Measurements from ENCODE around the gene WDR33. TPM values are rescaled to one million over a fixed set of nuclear protein-coding genes. Genes with fewer than 3 reads are reported as not detected.

Gene WDR33
- total and polyA plus RNA-seq, 2 of the 4 experiments (the other 2 are of a cell fraction), result 19.6 to 41.2 TPM

- no peak for DNase-seq
- H3K4me2 ChIP-seq (ENCODE audit: low read depth, low read length), result no peak overlapping the region
Measured at GRCh38 chr2:127681288-127681804, 129.6 kb downstream of the WDR33 start.

More at GRCh38 chr2:127681288-127681804, 129.6 kb downstream of the WDR33 start:
- no peak overlapping the region for H3K18ac ChIP-seq (ENCODE audit: low read depth, low read length)
- H2BK5ac ChIP-seq (ENCODE audit: low read depth, low read length, poor library complexity, severe bottlenecking), result no peak overlapping the region
- ChIA-PET CTCF (no interaction called here), POLR2A (ENCODE audit: unreplicated experiment) (no interaction called here)
- no peak overlapping the region for H3K9ac ChIP-seq (ENCODE audit: low read depth, low read length)
- H3K9me1 ChIP-seq (ENCODE audit: insufficient read depth, low read length), result peaks cover 9% of the 10 kb centered on the region; the same call in 1 of the 2 replicates
- H2AK5ac ChIP-seq (ENCODE audit: low read depth, low read length), result no peak overlapping the region
- BruUV-seq (replicated peaks), result no TSS peak
- H3K27ac ChIP-seq (ENCODE audit: insufficient read depth, low read length), result no peak overlapping the region
- peak overlapping the region; percentile 51 for H2AFZ ChIP-seq (replicated peaks; ENCODE audit: low read length, poor library complexity)
- intact Hi-C loops (cut with micrococcal nuclease) (no loop called here), in situ Hi-C loops (cut with MboI; ENCODE audit: low sequenced_read_pairs) (no loop called here), dilution Hi-C loops (cut with HindIII; ENCODE audit: low sequenced_read_pairs, unreplicated experiment) (no loop called here)
- no peaks in the 10 kb centered on the region for H4K20me1 ChIP-seq (ENCODE audit: insufficient read depth, low read length)
- H3K9me3 ChIP-seq (ENCODE audit: control insufficient read depth, insufficient read depth, low read length), result no peaks in the 10 kb centered on the region
- no peaks in the 10 kb centered on the region for H3K79me1 ChIP-seq (ENCODE audit: low read depth in 1 of 2, low read length in 2 of 2)
- no peak overlapping the region for H2BK120ac ChIP-seq (ENCODE audit: low read depth, low read length)
- H3K4ac ChIP-seq (ENCODE audit: low read depth, low read length), result no peak overlapping the region
- H4K8ac ChIP-seq (ENCODE audit: low read depth in 2 of 2, low read length in 2 of 2), result no peak overlapping the region
- no peak overlapping the region for H3K56ac ChIP-seq (ENCODE audit: extremely low read depth, insufficient read depth, low read length)
- no peak overlapping the region for H4K91ac ChIP-seq (ENCODE audit: insufficient read depth, low read depth, low read length)
- no peaks in the 10 kb centered on the region for H3K36me3 ChIP-seq (ENCODE audit: control insufficient read depth, insufficient read depth, low read length)
- H2BK15ac ChIP-seq (ENCODE audit: low read depth, low read length), result no peak overlapping the region
- ATAC-seq (ENCODE audit: low read depth), result no peak
- no peak overlapping the region for H3K4me3 ChIP-seq (ENCODE audit: insufficient read depth, low read depth, low read length)
- H3K27me3 ChIP-seq (ENCODE audit: control insufficient read depth, insufficient read depth, low read length), result peaks cover 22% of the 10 kb centered on the region
- peaks cover 4% of the 10 kb centered on the region for H3K4me1 ChIP-seq (ENCODE audit: control insufficient read depth, insufficient read depth, low read length)
- TF ChIP-seq CHD1 (IDR thresholded peaks at IDR 0.05; ENCODE audit: low read depth, low read length) (no peak), MXI1 (IDR thresholded peaks at IDR 0.05; ENCODE audit: borderline replicate concordance, low read depth, low read length) (no peak), RFX5 (IDR thresholded peaks at IDR 0.05; ENCODE audit: low read depth, low read length) (no peak), CEBPB (IDR thresholded peaks at IDR 0.05; ENCODE audit: low read depth, low read length) (no peak), MAFK (IDR thresholded peaks at IDR 0.05; ENCODE audit: low read depth, low read length) (no peak), ELK1 (IDR thresholded peaks at IDR 0.05; ENCODE audit: borderline replicate concordance, low read depth, low read length) (no peak), RAD21 (IDR thresholded peaks at IDR 0.05; ENCODE audit: low read length) (no peak), MAZ (IDR thresholded peaks at IDR 0.05; ENCODE audit: borderline replicate concordance, low read depth, low read length) (no peak), SMC3 (IDR thresholded peaks at IDR 0.05; ENCODE audit: low read depth, low read length) (no peak)
- H3K14ac ChIP-seq (replicated peaks; ENCODE audit: low read depth, low read length), result no peak overlapping the region
- no peak overlapping the region for H2BK20ac ChIP-seq (ENCODE audit: low read depth, low read length)
- peak overlapping the region; percentile 52 for H2AK9ac ChIP-seq (replicated peaks; ENCODE audit: low read depth, low read length, poor library complexity)
- WGBS, 2 experiments (ENCODE audit: extremely low coverage in 2 of 2, insufficient read length in 1 of 2), result 39% methylated on average over 7 of the region's 25 CpGs; no CpG with 5 or more reads in 1 of the 2 experiments
- H3K23ac ChIP-seq (ENCODE audit: low read depth, low read length), result no peak overlapping the region
- no peak overlapping the region for H4K5ac ChIP-seq (ENCODE audit: low read depth, low read length)
